Measurements from ENCODE around the gene UNC45A.
A peak's percentile ranks its signal among the peaks of the same experiment; 100 is the strongest.
"Not testable (repeated sequence)": the region's sequence is repeated elsewhere in the genome, so short reads cannot be mapped to it uniquely, and the experiment has no call there.

UNC45A gene

DNA sequence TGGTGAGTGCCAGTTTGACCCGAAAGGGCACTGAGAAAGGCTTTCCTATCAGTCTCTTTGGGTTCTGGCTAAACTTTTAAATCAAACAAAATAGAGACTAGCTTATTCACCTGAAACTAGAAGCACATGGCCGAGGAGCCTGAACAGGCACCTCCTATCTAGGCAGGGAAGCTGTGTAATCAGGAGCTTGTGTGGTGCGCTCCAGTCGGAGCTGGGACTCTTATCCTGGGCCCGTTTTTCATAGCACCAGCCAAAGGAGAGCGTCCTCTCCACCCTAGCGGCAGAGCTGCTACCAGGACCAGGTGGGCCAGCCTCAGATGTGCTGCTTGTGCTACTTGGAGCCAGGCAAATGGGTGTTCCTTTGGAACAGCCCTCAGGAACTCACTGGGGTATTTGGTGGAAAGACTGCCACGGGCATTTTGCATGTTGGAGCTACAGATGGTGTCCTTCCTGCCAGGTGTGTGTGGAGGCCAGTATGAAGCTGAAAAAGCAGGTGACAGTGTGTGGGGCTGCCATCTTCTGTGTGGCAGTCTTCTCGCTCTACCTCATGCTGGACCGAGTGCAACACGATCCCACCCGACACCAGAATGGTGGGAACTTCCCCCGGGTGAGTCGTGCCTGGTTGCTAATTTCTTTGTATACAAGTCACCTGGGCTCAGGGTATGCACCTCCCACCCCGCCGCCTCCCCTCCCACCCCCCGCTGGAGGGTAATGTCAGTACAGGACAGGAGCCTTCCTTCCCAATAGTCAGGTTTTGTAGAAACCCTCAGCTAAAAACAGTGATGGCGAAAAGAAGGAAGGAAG is 31.1 kb upstream of the UNC45A start:
- no peak for DNase-seq

DNA sequence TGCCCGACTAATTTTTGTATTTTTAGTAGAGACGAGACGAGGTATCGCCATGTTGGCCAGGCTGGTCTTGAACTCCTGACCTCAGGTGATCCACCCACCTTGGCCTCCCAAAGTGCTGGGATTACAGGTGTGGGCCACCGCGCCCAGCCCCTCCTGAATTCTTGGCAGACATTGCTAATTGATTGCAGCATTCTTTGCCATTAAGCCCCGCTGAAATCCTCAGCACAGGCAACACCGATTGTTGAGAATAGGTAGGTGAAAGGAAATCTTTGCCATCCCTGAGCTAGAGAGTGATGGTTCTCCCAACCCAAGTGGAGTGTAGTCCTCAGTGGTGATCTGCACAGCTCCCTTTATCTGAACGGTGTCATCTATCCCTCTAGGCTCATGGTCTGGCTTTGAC is 30.3 kb upstream of the UNC45A start:
- DNase-seq = no peak

DNA sequence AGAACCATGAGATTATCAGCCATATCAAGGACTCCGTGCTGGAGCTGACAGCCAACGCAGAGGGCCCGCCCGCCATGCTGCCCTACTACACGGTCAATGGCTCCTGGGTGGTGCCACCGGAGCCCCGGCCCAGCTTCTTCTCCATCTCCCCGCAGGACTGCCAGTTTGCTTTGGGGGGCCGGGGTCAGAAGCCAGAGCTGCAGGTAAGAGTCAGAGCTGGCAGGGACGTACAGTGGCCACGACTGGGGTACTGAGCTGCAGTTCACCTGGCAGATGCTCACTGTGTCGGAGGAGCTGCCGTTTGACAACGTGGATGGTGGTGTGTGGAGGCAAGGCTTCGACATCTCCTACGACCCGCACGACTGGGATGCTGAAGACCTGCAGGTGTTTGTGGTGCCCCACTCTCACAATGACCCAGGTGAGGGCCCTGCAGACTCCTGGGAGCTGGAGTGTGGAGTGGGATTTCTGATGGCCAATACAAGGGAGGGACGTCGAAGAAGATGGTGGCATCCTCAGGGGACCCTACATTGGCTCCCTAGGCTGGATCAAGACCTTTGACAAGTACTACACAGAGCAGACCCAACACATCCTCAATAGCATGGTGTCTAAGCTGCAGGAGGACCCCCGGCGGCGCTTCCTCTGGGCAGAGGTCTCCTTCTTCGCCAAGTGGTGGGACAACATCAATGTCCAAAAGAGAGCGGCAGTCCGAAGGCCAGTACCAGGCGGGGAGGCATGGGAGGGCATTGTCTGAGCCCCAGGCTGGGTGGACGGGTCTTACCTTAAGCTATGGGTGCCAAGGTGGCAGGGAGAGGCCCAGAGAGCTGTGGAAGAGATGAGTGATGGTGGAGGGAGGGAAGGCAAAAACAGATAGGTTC is 29.5 kb upstream of the UNC45A start:
- no peak for DNase-seq

DNA sequence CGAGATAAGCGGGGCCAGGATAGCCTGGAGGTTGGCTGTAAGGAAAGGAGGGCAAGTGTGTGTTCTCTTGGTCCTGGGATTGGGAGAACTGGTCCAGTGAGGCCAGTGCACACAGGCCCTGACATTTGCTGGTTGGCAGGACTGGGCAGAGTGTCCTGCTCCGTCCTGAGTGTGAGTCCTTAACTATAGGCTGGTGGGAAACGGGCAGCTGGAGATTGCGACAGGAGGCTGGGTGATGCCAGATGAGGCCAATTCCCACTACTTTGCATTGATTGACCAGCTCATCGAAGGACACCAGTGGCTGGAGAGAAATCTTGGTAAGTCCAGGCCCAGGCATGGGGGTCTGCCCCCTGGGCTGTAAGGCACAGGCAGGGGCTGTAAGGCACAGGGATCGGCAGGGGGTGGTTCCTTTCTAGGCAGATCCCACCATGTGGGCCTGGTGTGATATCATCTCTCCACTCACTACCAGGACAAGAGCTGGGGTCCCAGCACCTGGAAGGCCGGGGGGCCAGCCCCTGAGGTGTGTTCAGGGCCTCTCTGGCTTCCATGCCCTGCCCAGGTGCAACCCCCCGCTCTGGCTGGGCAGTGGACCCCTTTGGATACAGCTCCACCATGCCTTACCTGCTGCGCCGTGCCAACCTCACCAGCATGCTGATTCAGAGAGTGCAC is 28.8 kb upstream of the UNC45A start:
- no peak for DNase-seq

DNA sequence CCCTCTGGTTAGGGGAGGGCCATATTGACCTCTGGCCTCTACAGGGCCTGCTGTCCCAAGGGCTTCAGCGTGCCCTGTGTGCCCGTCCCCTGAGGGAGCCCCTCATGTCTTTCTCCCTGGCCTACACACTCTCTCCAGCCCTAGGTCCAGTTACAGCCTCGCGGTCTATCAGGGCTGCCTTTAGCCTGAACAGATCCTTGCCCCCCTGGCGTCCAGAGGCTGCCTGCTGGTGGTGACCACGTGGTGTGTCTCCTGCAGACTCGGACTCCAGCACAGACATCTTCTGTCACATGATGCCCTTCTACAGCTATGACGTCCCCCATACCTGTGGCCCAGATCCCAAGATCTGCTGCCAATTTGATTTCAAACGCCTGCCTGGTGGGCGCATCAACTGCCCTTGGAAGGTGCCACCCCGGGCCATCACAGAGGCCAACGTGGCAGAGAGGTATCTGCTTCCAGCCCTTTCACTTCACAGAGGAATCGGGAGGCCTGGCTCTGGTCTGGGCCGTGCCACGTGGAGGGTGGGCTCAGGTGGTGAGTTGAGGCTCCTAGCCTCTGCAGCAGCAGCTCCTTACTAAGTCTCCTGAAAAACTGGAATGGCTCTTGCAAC is 27.9 kb upstream of the UNC45A start:
- DNase-seq = no peak

DNA sequence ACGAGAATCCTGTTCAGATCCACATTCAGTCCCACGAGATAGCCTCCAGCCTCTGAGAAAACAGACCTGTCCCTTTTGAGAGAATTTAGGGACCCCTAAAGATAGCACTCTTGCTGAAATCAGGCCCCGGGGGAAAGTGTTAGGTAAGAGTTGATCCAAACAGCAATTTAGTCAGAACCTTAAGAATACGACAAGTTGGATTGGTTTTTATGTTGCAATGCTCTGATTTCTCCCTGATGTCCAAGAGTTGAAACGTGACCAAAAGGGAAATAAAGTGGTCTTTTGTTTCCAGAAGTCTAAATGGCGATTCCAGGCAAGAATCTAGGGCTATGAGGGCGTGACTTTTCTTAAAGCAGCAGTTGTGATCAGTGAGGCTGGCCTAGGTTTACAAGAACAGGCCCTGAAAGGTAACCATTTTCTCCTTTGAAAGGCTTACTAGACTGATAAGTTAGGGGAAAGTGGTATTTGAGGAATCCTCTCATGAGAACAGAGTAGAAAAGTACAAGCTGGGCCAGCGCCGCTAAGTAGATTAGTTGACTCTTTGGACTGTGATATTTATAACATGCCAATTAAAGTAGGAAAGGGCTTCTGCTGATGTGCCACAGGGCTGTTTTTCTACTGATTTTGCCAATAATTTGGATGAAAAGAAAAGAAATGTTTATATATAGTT is 27.1 kb upstream of the UNC45A start:
- no peak for DNase-seq

DNA sequence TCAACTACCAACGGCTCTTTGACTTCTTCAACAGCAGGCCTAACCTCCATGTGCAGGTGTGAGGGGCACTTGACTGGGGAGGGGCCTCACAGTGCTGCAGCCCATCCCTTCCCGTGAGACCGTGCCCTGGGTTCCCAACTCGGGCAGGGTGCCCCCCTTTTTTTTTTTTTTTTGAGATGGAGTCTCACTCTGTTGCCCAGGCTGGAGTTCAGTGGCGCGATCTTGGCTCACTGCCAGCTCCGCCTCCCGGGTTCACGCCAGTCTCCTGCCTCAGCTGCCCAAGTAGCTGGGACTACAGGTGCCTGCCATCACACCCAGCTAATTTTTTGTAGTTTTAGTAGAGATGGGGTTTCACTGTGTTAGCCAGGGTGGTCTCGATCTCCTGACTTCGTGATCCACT is 25.6 kb upstream of the UNC45A start:
- DNase-seq = not testable (repeated sequence)

DNA sequence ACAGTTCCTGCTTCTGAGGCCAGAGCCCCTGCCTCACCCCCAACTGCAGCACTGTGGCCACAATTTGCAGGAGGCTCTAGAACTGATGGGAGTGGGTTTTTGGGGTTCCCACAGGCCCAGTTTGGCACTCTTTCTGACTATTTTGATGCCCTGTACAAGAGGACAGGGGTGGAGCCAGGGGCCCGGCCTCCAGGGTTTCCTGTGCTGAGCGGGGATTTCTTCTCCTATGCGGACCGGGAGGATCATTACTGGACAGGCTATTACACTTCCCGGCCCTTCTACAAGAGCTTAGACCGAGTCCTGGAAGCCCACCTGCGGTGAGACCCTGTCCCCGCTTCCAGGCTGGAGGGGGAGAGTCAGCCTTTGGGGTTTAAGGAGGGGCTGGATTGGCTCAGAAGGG is 25.1 kb upstream of the UNC45A start:
- no peak for DNase-seq

DNA sequence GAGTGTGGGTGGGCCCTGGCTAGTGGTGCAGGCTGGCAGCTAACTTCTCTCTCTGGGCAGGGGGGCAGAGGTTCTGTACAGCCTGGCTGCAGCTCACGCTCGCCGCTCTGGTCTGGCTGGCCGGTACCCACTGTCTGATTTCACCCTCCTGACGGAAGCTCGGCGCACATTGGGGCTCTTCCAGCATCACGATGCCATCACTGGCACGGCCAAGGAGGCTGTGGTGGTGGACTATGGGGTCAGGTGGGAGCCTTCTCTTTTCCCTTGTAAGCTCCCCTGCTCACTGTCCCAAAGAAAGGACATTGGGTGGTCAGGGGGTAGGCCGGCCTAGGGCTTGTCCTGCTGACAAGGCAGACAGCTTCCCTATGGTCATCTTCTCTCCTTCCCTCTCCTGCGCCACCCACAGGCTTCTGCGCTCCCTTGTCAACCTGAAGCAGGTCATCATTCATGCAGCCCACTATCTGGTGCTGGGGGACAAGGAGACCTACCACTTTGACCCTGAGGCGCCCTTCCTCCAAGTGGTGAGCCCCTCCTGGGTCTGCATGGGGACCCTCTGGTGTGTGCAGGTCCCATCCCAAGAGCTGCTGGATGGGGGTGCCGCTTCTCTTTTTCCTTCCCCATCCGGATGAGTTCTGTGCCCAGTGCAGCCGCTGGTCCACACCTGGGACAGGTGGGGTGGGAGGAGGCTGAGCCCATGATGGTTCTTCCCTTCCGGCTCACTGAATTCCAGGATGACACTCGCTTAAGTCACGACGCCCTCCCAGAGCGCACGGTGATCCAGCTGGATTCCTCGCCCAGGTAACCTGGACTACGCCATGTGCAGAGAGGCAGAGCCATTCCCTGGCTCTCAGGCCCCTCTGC is 24.4 kb upstream of the UNC45A start:
- no peak for DNase-seq

DNA sequence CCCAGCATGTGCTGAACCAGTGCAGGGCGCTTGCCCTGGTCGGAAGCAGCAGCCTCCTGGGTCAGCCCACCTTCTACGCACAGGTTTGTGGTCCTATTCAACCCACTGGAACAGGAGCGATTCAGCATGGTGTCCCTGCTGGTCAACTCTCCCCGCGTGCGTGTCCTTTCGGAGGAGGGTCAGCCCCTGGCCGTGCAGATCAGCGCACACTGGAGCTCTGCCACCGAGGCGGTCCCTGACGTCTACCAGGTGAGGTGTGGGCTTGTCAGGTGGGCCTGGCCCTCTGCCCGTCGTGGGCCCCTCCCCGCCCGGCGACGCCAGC is 23.8 kb upstream of the UNC45A start:
- DNase-seq = no peak

DNA sequence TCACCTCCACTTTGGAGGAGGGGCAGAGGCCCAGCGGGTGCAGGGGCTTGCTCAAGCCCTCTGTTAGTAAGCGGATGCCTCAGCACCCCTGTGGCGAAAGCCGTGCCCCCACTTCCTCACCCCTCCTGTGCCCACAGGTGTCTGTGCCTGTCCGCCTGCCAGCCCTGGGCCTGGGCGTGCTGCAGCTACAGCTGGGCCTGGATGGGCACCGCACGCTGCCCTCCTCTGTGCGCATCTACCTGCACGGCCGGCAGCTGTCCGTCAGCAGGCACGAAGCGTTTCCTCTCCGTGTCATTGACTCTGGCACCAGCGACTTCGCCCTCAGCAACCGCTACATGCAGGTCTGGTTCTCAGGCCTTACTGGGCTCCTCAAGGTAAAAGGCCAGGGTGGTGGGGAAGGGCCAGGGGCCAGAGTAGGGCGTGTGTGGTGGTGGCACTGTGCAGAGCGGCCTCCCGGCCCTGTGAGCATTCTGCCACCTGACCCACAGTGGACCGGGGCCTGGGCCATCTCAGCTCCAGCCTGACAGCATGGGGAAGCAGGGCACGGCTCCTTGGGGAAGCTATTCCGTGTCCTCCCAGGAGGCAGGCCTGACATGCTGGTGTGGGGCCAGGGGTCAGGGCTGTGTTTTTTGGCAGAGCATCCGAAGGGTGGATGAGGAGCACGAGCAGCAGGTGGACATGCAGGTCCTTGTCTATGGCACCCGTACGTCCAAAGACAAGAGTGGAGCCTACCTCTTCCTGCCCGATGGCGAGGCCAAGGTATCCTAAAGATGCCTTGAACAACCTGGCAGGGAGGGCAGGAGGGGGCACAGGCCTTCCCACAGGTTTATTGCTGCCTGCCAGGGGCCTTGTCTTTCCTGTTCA is 22.9 kb upstream of the UNC45A start:
- DNase-seq = no peak

DNA sequence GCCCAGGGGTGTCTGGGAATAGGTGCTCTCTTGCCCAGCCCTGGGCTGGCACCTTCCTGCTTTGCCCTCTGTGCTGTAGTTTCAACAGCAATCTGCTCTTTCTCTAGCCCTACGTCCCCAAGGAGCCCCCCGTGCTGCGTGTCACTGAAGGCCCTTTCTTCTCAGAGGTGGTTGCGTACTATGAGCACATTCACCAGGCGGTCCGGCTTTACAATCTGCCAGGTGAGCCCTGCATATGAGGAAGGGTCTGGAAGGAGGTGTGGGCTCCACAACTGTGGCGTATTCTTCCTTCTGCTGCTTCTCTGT is 22.4 kb upstream of the UNC45A start:
- no peak for DNase-seq

DNA sequence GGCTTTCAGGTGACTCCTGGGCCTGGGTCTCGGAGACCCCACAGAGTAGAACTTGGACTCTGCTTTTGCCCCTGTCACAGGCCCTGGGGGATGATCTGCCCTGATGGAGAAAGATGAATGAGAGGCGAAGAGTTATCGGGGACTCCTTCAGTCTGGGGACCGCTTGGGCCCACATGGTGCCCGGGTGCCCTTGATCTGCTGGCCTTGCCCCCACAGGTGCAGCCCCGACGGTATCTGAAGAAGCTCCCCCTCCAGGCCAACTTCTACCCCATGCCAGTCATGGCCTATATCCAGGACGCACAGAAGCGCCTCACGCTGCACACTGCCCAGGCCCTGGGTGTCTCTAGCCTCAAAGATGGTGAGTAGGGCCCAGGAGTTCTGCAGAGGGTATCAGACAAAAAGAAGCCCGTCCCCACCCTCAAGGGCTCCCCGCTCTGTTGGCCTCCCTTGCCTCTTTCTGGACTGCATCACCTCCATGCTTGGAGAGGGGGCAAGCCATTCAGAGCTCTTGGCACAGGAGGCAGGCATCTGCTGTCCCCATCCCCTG is 21.6 kb upstream of the UNC45A start:
- no peak for DNase-seq

DNA sequence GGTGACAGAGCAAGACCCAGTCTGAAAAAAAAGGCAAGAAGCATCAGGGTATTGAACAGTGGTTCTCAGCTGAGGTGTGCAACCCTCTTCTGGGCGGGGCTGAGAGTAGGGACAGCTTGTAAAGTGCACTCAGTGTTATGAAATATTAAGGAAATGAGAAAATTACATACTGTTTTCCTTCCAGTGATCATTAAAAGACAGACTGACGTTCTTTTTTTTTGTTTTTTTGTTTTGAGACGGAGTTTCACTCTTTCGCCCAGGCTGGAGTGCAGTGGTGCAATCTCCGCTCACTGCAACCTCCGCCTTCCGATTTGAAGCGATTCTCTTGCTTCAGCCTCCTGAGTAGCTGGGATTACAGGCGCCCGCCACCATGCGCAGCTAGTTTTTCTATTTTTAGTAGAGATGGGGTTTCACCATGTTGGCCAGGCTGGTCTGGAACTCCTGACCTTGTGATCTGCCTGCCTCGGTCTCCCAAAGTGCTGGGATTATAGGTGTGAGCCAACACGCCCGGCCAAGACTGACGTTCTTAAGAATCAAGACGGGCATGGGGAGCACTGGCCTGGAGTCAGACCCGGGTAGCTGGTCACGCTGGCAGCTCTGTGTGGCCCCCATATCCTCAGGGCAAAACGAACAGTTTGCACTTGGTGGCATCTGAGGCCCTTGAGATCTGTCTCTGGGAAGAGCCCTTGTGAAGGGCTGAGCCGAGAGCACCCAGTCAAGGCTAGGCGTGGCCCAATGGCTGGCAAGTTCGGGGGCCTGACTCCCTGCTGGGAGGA is 20.6 kb upstream of the UNC45A start:
- no peak for DNase-seq

DNA sequence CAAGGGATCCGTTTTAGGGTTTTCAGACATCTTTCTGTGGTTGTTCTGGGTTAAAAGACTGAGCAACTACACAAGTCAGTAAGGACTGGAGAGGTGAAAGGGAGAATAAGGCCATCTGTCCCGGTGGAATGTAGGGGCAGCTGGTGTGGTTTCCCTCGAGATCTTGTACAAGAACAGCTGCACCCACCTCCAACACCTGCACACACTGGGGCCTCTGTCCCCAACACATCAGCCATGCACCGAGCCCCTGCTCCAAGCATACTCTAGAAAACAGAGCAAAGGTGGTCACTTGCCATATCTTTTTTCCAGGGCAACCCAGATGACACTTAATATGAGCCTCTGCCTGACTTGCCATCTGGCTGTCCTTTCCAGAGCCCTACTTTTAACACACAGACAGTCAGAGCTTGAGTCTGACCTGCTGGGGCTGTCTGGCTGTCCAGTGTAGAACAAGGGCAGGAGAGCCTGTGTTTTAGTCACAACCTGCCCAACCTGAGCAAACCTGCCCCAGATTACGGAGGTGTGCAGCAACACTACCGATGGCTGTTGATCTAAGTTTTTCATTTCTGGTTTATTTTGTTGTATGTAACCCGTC is 19.8 kb upstream of the UNC45A start:
- DNase-seq = no peak

DNA sequence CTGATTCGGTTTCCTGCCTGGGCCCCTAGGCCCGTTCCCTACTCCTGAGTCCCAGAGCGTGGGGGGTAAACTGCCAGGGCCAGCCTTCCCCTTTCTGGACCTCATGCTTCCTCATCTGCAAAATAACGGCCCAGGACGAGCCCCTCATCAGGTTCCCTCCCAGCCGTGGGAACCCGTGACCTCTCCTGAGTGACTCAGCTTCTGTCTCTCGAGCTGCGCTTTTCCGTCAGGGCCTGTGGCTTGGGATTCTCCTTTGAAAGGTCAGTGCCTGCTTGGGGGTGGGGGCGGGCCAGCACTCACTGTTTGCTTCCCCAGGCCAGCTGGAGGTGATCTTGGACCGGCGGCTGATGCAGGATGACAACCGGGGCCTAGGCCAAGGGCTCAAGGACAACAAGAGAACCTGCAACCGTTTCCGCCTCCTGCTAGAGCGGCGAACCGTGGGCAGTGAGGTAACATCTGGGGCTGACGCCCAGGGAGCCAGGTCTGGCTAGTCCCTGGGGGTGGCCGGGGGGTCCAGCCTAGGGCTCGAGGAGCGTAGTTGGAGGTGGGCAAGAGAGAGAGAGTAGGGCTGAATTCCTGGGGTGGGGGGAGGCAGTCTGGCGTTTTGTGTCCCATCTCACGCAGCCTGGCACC is 19.2 kb upstream of the UNC45A start:
- DNase-seq = peak in 1 of 2 donors; percentile 63

DNA sequence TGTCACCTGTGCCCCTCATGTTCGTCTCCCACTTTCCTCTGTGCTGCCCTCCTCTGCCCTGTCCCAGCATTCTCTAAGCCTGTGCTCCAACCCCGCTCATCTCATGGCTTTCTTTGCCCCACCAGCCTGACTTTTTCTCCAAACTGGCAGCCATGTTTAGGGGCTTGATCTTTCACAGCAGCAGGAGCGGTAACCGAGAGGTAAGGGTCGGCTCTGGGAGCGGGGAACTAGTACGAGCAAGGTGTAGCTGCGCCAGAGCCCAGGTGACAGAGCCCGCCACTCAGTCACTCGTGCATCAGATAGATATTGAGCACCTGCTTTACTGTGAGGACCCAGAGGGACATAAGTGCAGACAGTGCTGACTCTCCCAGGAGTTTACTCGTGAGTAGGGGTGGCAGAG is 18.6 kb upstream of the UNC45A start:
- DNase-seq = no peak

DNA sequence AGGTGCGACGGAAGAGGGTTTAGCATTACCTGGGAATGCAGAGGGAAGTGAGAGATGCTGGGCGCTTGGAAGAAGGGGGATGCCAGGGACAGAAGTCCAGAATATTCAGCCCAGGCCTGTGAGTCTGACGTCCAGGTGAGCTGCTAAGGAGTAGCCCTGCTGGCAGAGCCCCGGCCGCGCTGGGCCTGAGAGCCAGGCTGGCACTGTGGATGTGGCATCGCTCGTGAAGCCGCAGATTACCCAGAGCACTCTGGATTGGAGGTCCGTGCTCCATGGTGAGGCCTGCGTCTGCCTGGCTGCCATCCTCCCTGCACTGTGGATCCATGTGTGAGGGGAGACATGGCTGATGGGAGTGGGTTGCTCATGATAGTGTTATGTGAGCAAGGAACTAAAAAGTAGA is 17.5 kb upstream of the UNC45A start:
- DNase-seq = no peak
